Heart right ventricle (tissue), 16 donors: Measurements from ENCODE around the gene C19orf12. TPM values are rescaled to one million over a fixed set of nuclear protein-coding genes. Genes with fewer than 3 reads are reported as not detected.

Source experiments
- ATAC-seq, 8 donors: fragments of 200-7000 bp; cut with Tn5 transposase; one replicate each; pipeline ENCODE4 v1.9.1; 2020; ENCODE audit warnings: mild to moderate bottlenecking in 8 of 8, moderate library complexity in 8 of 8, moderate number of reproducible peaks in 1 of 8
- DNase-seq, 2 donors: peaks; one replicate each; pipeline ENCODE4 v3.0.0-alpha.2; 2020
- H3K27ac ChIP-seq, 10 donors: fragments of 200-600 bp; sonication (generic) in 2 of 10; one replicate each; pipeline versions ENCODE4 v1.5.0 to v1.8.0; 2020 to 2022; ENCODE audit warnings: mild to moderate bottlenecking in 3 of 10
- H3K27me3 ChIP-seq, 7 donors: fragments of 200-600 bp; one replicate each; pipeline ENCODE4 v1.8.0; 2021 to 2022; ENCODE audit warnings: mild to moderate bottlenecking in 2 of 7
- H3K36me3 ChIP-seq, 9 donors: fragments of 200-600 bp; sonication (generic) in 1 of 9; one replicate each; pipeline versions ENCODE4 v1.5.0 to v1.8.0; 2020 to 2022; ENCODE audit warnings: mild to moderate bottlenecking in 2 of 9
- H3K4me1 ChIP-seq, 9 donors: fragments of 200-600 bp; sonication (generic) in 1 of 9; one replicate each; pipeline versions ENCODE4 v1.5.0 to v1.8.0; 2020 to 2022; ENCODE audit warnings: mild to moderate bottlenecking in 4 of 9
- H3K4me3 ChIP-seq, 10 donors: fragments of 200-600 bp; sonication (generic) in 2 of 10; one replicate each; pipeline versions ENCODE4 v1.5.0 to v1.8.0; 2020 to 2022; ENCODE audit warnings: mild to moderate bottlenecking in 7 of 10, moderate library complexity in 2 of 10
- H3K9me3 ChIP-seq, 11 donors: fragments of 200-600 bp in 10 of 11; sonication (generic) in 2 of 11; one replicate each; pipeline versions ENCODE4 v1.5.0 to v1.8.0; 2013 to 2022; ENCODE audit warnings: mild to moderate bottlenecking in 2 of 11, control low read depth in 1 of 11, moderate library complexity in 1 of 11
- WGBS, 2 donors: extraction: QIAGEN DNeasy Blood & Tissue Kit; methylation state at CpG; one replicate each; pipeline ENCODE4 v1.1.7; 2013; ENCODE audit warnings: inconsistent platforms in 1 of 2; 5-methylcytosine and 5-hydroxymethylcytosine counted together
- intact Hi-C, 10 donors: fragments of 100-400 bp; cut with DNase I; formaldehyde crosslinking; loops; one replicate each; pipeline versions ENCODE4 v1.11.1 to v1.14.2; 2022
- polyA plus RNA-seq, 2 donors: library from polyadenylated mRNA; stranded (reverse); fragments of 200-250 nt; gene quantifications; one replicate each; pipeline ENCODE4 v1.2.3, GENCODE V29; 2013
- total RNA-seq, 10 donors: library from RNA; stranded (reverse); fragmentation: NEBNext Ultra II Directional in 3 of 10; extraction: Animal tissue kit (Norgen Biotek cat#: 25700) in 3 of 10; gene quantifications; one replicate each; pipeline versions ENCODE4 v1.2.1 to v1.2.4, GENCODE V29; 2021 to 2023
- TF ChIP-seq, protein P1 (sequence below), 9 donors: fragments of 200-600 bp; sonication (generic) in 2 of 9; IDR thresholded peaks; one replicate each; pipeline versions ENCODE4 v1.5.0 to v1.8.0; 2021 to 2022; ENCODE audit warnings: antibody characterized with exemption in 9 of 9, mild to moderate bottlenecking in 5 of 9, moderate library complexity in 1 of 9
- donor health status: Arrhythmogenic right ventricular cardiomyopathy.
- donor health status: ischemic (EF 13 %, LVEDD 7.1; RV severe dilation, severe dysfunction).
- donor health status: healthy with polysubstance abuse.
- donor health status: DM: no; HTN: yes; CAD: no.
- donor health status: DM: no; HTN: no; CAD: no.
- donor health status: ischemic (EF 25% LVEDD 6.9; RV normal size, moderate dysfunction).
- donor health status: ischemic (EF 25% LVEDD 5.7; RV mildly dilated, moderate dysfunction).
- donor health status: healthy.
- donor health status: DM: yes; HTN: yes; CAD: no.
- donor health status: Ischemic cardiomyopathy.
- donor health status: ischemic (EF 35%, LVEDD 5.7; RV mildly dilated, moderate dysfunction).
- donor health status: nonischemic (EF 11% LVEDD 7.7; RV severe dilation, severe dysfunction).
- donor health status: DM: yes; HTN: yes; CAD: no.
- donor health status: PGD.
- donor health status: ischemic (EF 29% LVEDD 5.4; RV normal size, mild dysfunction).
- donor health status: nonischemic (EF 23%, LVEDD 6.1; RV moderate dilation, normal function).

C19orf12 gene
- total and polyA plus RNA-seq, 12 donors, result 26.7 to 83.3 (median 38.3) TPM

GRCh38 chr19:29685326-29685725 lies 29.7 kb downstream of the C19orf12 start:
- TF ChIP-seq, protein P1, sequence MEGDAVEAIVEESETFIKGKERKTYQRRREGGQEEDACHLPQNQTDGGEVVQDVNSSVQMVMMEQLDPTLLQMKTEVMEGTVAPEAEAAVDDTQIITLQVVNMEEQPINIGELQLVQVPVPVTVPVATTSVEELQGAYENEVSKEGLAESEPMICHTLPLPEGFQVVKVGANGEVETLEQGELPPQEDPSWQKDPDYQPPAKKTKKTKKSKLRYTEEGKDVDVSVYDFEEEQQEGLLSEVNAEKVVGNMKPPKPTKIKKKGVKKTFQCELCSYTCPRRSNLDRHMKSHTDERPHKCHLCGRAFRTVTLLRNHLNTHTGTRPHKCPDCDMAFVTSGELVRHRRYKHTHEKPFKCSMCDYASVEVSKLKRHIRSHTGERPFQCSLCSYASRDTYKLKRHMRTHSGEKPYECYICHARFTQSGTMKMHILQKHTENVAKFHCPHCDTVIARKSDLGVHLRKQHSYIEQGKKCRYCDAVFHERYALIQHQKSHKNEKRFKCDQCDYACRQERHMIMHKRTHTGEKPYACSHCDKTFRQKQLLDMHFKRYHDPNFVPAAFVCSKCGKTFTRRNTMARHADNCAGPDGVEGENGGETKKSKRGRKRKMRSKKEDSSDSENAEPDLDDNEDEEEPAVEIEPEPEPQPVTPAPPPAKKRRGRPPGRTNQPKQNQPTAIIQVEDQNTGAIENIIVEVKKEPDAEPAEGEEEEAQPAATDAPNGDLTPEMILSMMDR (IDR thresholded peaks at IDR 0.05), result no peak
- H3K4me1 ChIP-seq, result peaks cover 7 to 35% (median 24%) of the 10 kb centered on the region in 9 donors
- peaks cover 0 to 5% (median 1%) of the 10 kb centered on the region in 11 donors for H3K9me3 ChIP-seq
- DNase-seq (no peak), ATAC-seq (peak in 1 of 8 donors; percentile 27)
- H3K27ac ChIP-seq, result no peak overlapping the region
- H3K27me3 ChIP-seq, result no peaks in the 10 kb centered on the region
- intact Hi-C loops, result no loop called here
- no peak overlapping the region for H3K4me3 ChIP-seq
- WGBS, 2 donors, result 67 to 72% methylated on average over 7 of the region's 7 CpGs
- no peaks in the 10 kb centered on the region for H3K36me3 ChIP-seq

DNA sequence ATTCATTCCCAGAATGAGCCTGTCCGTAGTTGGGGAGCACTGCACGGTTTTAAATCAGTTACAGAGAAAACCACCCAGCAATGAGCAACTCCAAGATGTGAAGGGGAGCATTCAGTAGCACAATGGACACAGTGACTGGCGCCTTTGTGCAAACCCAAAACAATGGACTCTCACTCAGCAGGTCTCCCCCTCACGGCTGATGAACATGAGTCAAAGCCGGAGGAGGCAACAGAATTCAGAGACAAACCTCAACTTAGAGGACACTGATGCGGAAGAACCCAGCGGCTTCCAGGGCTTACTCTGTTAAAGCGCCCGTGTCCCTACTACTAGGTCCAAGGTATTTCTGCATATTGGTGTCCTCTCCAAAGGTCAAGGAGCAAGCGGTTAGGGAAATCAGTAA lies 32.1 kb downstream of the C19orf12 start:
- 79 to 81% methylated on average over 10 of the region's 10 CpGs for WGBS, 2 donors
- no peak overlapping the region for H3K27ac ChIP-seq
- no peak overlapping the region for H3K4me3 ChIP-seq
- H3K4me1 ChIP-seq, result peaks cover 21 to 55% (median 47%) of the 10 kb centered on the region in 9 donors
- no peaks in the 10 kb centered on the region for H3K9me3 ChIP-seq
- TF ChIP-seq, protein P1 (IDR thresholded peaks at IDR 0.05), result no peak
- ATAC-seq (no peak), DNase-seq (no peak)
- no peaks in the 10 kb centered on the region for H3K36me3 ChIP-seq
- intact Hi-C loops, result no loop called here
- H3K27me3 ChIP-seq, result no peaks in the 10 kb centered on the region

- H3K27me3 ChIP-seq, result no peaks in the 10 kb centered on the region
- WGBS, 2 donors, result 81% methylated on average over 16 of the region's 16 CpGs
- intact Hi-C loops, result no loop called here
- ATAC-seq (no peak), DNase-seq (no peak)
- no peaks in the 10 kb centered on the region for H3K9me3 ChIP-seq
- H3K4me1 ChIP-seq, result peaks cover 28 to 62% (median 53%) of the 10 kb centered on the region in 9 donors
- TF ChIP-seq, protein P1 (IDR thresholded peaks at IDR 0.05), result no peak
- H3K27ac ChIP-seq, result peak overlapping the region in 7 of 10 donors; percentile 19 to 84 (median 32)
- H3K4me3 ChIP-seq, result no peak overlapping the region
- H3K36me3 ChIP-seq, result peaks cover 0 to 4% (median 0%) of the 10 kb centered on the region in 9 donors
Observed at GRCh38 chr19:29682236-29682895, 32.7 kb downstream of the C19orf12 start.

GRCh38 chr19:29681422-29682235 lies 33.4 kb downstream of the C19orf12 start:
- H3K27me3 ChIP-seq, result no peaks in the 10 kb centered on the region
- peaks cover 34 to 69% (median 61%) of the 10 kb centered on the region in 9 donors for H3K4me1 ChIP-seq
- ATAC-seq, result peak in 4 of 8 donors; percentile 6 to 23 (median 7)
- H3K9me3 ChIP-seq, result no peaks in the 10 kb centered on the region
- H3K36me3 ChIP-seq, result peaks cover 0 to 11% (median 0%) of the 10 kb centered on the region in 9 donors
- TF ChIP-seq, protein P1 (IDR thresholded peaks at IDR 0.05), result no peak
- 71 to 77% methylated on average over 13 of the region's 13 CpGs for WGBS, 2 donors
- H3K27ac ChIP-seq, result peak overlapping the region in 7 of 10 donors; percentile 20 to 84 (median 45)
- no peak overlapping the region for H3K4me3 ChIP-seq
- no peak for DNase-seq
- intact Hi-C loops, result no loop called here
